BLaER1 treated with 17β-estradiol and CSF1 and Interleukin-3, amounts not matched to agents 10 nM and 100 nM (cell line): ENCODE results near the gene MS4A13.
"Not testable (repeated sequence)": the region's sequence is repeated elsewhere in the genome, so short reads cannot be mapped to it uniquely, and the experiment has no call there.

Experiments used
- H3K27ac ChIP-seq, 11 experiments: shearing (Covaris generic); formaldehyde crosslinking; 2 replicates each; pipeline ENCODE4 v1.8.1; 2022
- H3K27me3 ChIP-seq, 11 experiments: shearing (Covaris generic); formaldehyde crosslinking; 2 replicates each; pipeline ENCODE4 v1.8.1; 2022
- H3K36me3 ChIP-seq, 11 experiments: shearing (Covaris generic); formaldehyde crosslinking; 2 replicates each; pipeline ENCODE4 v1.8.1; 2022
- H3K4me1 ChIP-seq, 10 experiments: shearing (Covaris generic); formaldehyde crosslinking; 2 replicates each; pipeline ENCODE4 v1.8.1; 2022
- H3K4me2 ChIP-seq, 11 experiments: shearing (Covaris generic); formaldehyde crosslinking; 2 replicates each; pipeline ENCODE4 v1.8.1; 2022
- H3K4me3 ChIP-seq, 10 experiments: shearing (Covaris generic); formaldehyde crosslinking; 2 replicates each; pipeline ENCODE4 v1.8.1; 2022
- H3K9ac ChIP-seq, 11 experiments: shearing (Covaris generic); formaldehyde crosslinking; 2 replicates each; pipeline ENCODE4 v1.8.1; 2022
- H3K9me3 ChIP-seq, 11 experiments: shearing (Covaris generic); formaldehyde crosslinking; replicated peaks in 1 of 11; 2 replicates each; pipeline ENCODE4 v1.8.1; 2022
- H4K20me1 ChIP-seq, 11 experiments: shearing (Covaris generic); formaldehyde crosslinking; 2 replicates each; pipeline ENCODE4 v1.8.1; 2022
- Cebpa-rat ChIP-seq, 11 experiments: shearing (Covaris generic); IDR thresholded peaks; 2 replicates each; pipeline ENCODE4 v1.8.1; 2022

Gene MS4A13

DNA sequence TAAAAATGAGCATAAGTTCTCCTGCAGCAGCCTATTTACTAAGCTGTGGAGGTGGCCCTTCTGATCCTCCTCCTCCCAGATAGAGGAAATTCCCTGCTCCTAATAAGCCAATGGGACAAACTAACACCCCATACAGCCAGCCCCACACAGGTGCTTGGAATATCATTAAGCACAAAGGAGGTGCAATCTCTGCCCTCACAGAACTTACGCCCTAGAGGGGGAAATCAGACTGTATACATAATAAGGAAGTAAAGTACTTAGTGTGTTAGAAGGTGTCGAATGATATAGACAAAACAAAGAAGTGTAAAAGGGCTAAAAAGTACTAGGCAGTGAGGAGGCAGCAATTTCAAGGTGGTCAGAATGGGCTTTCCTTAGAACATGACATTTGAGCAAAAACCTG lies 16.8 kb upstream of the MS4A13 start:
- H3K27me3 ChIP-seq: no peaks in the 10 kb centered on the region
- peaks cover 0 to 45% (median 6%) of the 10 kb centered on the region in 11 experiments; a peak in 7 of 22 replicates for H3K9me3 ChIP-seq
- H3K27ac ChIP-seq: peak overlapping the region in 10 of 11 experiments; percentile 23 to 64 (median 51); a peak in 18 of 22 replicates
- no peak overlapping the region for H3K4me3 ChIP-seq
- H3K36me3 ChIP-seq: no peaks in the 10 kb centered on the region
- no peak for TF ChIP-seq Cebpa-rat (IDR thresholded peaks at IDR 0.05)
- H3K4me1 ChIP-seq: peaks cover 18 to 37% (median 29%) of the 10 kb centered on the region in 10 experiments
- H4K20me1 ChIP-seq: no peaks in the 10 kb centered on the region
- peak overlapping the region in 4 of 11 experiments; percentile 1 to 8 (median 4); a peak in 4 of 22 replicates for H3K9ac ChIP-seq
- peak overlapping the region; percentile 56 to 76 (median 69) for H3K4me2 ChIP-seq

DNA sequence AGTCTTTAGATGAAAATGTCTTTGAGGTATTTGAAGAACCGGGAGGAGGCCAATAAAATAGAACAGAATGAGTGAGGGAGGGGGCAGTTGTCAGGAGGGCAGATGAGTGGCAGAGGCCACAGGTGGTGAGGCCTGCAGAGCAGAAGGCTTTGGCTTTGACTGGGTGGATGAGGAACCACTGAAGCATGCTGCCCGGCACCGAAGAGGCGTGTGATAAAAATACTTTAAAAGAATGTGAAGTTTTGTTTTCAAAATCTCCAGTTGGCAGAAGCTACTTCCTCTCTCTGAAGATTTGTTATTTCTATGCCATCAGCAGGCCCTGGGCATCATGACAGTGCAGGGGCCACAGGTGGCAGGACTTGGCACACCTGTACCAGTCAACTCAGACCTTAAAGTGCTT lies 16.3 kb upstream of the MS4A13 start:
- H3K9ac ChIP-seq: peak overlapping the region in 6 of 11 experiments; percentile 1 to 20 (median 4); a peak in 4 of 22 replicates
- peaks cover 18 to 41% (median 30%) of the 10 kb centered on the region in 10 experiments for H3K4me1 ChIP-seq
- peaks cover 0 to 45% (median 7%) of the 10 kb centered on the region in 11 experiments; a peak in 7 of 22 replicates for H3K9me3 ChIP-seq
- peak overlapping the region; percentile 56 to 76 (median 69) for H3K4me2 ChIP-seq
- no peak for TF ChIP-seq Cebpa-rat (IDR thresholded peaks at IDR 0.05)
- no peaks in the 10 kb centered on the region for H3K36me3 ChIP-seq
- no peak overlapping the region for H3K4me3 ChIP-seq
- no peaks in the 10 kb centered on the region for H3K27me3 ChIP-seq
- H4K20me1 ChIP-seq: no peaks in the 10 kb centered on the region
- peak overlapping the region in 10 of 11 experiments; percentile 23 to 64 (median 51); a peak in 19 of 22 replicates for H3K27ac ChIP-seq

DNA sequence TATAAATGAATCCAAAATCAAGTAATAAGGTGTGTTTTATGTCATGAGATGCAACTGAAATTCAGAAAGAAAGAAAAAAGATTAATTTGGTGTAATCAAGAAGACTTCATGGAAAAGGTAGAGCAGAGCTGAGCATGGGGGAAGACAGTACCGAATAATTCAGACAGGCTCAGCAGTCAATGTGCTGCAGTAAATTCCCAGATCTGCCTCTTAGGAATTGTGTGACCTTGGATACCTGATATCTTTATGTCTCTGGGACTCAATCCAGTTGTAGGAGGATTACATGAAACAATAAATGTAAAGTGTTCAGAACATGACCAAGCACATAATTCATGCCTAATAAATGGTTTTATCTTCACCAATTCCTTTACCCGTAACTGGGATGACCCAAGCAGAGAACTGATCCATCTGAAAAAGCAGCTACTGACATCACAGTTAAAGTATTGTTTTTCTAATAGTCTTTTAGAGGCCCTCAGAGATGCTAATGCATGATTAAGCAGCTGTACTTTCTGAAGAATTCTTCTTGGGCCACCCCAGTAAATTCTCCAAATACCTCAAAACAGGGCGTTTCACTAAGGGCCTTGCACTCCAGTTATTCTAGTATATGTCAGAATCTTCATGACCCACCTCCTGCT lies 14.8 kb upstream of the MS4A13 start:
- H3K4me2 ChIP-seq: peak overlapping the region in 2 of 11 experiments; percentile 4 to 68; a peak in 2 of 22 replicates
- no peak overlapping the region for H3K4me3 ChIP-seq
- no peak overlapping the region for H3K27ac ChIP-seq
- H4K20me1 ChIP-seq: no peaks in the 10 kb centered on the region
- no peaks in the 10 kb centered on the region for H3K36me3 ChIP-seq
- TF ChIP-seq Cebpa-rat (IDR thresholded peaks at IDR 0.05): no peak
- H3K9me3 ChIP-seq: peaks cover 0 to 39% (median 14%) of the 10 kb centered on the region in 11 experiments; a peak in 8 of 22 replicates
- H3K9ac ChIP-seq: no peak overlapping the region
- H3K4me1 ChIP-seq: peaks cover 22 to 52% (median 37%) of the 10 kb centered on the region in 10 experiments
- H3K27me3 ChIP-seq: 0 out of 22 replicates have a peak, but pooled peaks cover 0 to under 1% (median 0%) of the 10 kb centered on the region in 11 experiments

GRCh38 chr11:60502221-60502775 lies 12.9 kb upstream of the MS4A13 start:
- Histone ChIP-seq H3K27ac (no peak overlapping the region), H3K27me3 (peaks cover 0 to 12% (median 0%) of the 10 kb centered on the region in 11 experiments; a peak in 2 of 22 replicates)
- no peak for TF ChIP-seq Cebpa-rat (IDR thresholded peaks at IDR 0.05)

DNA sequence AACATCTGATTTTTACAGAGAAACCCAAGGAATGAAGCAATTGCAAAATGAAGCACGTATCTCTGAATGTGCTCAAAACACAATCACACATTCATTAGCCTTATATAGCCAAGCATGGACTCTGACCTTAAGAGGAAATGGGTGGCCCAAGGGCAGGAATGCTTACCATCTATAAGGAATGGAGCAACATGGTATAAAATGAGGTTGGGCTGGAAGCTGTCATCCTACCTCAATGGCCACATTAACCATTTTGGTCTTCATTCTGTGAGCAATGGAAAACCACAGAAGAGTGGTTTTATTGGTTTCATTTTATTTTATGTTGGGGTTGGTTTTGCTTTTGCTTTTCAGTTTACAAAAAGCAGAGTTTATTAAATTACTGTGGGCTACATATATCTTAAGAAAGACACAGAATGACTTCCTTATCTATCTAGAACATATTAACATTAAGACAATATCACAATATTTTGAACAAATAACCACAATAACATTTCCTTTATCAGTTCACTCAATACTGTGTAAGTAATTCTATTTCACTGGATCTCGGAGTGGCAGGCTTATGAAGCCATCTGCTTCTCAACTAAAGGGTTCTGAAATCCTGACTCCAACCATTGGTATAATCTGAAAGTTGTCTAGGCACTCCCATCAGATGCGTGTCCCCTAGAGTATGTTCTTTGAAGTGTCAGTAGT lies 10.8 kb upstream of the MS4A13 start:
- H3K4me1 ChIP-seq: peaks cover 2 to 26% (median 17%) of the 10 kb centered on the region in 10 experiments; a peak in 19 of 20 replicates
- no peak overlapping the region for H3K27ac ChIP-seq
- no peak for TF ChIP-seq Cebpa-rat (IDR thresholded peaks at IDR 0.05)
- H3K4me2 ChIP-seq: peak overlapping the region in 7 of 11 experiments; percentile 5 to 35 (median 17); a peak in 10 of 22 replicates
- H3K9ac ChIP-seq: no peak overlapping the region
- H4K20me1 ChIP-seq: no peaks in the 10 kb centered on the region
- H3K36me3 ChIP-seq: no peaks in the 10 kb centered on the region
- H3K27me3 ChIP-seq: peaks cover 0 to 14% (median 0%) of the 10 kb centered on the region in 11 experiments; a peak in 2 of 22 replicates
- H3K9me3 ChIP-seq: peaks cover 7 to 41% (median 24%) of the 10 kb centered on the region in 11 experiments
- no peak overlapping the region for H3K4me3 ChIP-seq

More at GRCh38 chr11:60502221-60502775, 12.9 kb upstream of the MS4A13 start:
- Histone ChIP-seq H3K9ac (no peak overlapping the region), H3K4me2 (no peak overlapping the region), H4K20me1 (no peaks in the 10 kb centered on the region), H3K4me3 (no peak overlapping the region), H3K36me3 (no peaks in the 10 kb centered on the region), H3K9me3 (peaks cover 0 to 31% (median 14%) of the 10 kb centered on the region in 11 experiments; a peak in 7 of 22 replicates), H3K4me1 (peaks cover 22 to 47% (median 37%) of the 10 kb centered on the region in 10 experiments)

DNA sequence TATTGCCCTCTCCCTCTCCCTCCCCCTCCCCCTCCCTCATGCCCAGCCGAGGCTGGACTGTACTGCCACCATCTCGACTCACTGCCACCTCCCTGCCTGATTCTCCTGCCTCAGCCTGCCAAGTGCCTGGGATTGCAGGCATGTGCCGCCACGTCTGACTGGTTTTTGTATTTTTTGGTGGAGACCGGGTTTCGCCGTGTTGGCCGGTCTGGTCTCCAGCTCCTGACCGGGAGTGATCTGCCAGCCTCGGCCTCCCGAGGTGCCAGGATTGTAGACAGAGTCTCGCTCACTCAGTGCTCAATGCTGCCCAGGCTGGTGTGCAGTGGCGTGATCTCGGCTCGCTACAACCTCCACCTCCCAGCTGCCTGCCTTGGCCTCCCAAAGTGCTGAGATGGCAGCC lies 5.6 kb upstream of the MS4A13 start:
- H3K9me3 ChIP-seq: peaks cover 17 to 36% (median 28%) of the 10 kb centered on the region in 11 experiments
- not testable (repeated sequence) for H3K27ac ChIP-seq, H3K4me3 ChIP-seq, H3K9ac ChIP-seq, H3K4me2 ChIP-seq, H3K36me3 ChIP-seq, H4K20me1 ChIP-seq
- peaks cover 0 to 18% (median 5%) of the 10 kb centered on the region in 10 experiments; a peak in 9 of 20 replicates for H3K4me1 ChIP-seq
- peaks cover 0 to 27% (median 0%) of the 10 kb centered on the region in 11 experiments; a peak in 3 of 22 replicates for H3K27me3 ChIP-seq

GRCh38 chr11:60510209-60510608 lies 5.0 kb upstream of the MS4A13 start:
- H3K9me3 ChIP-seq: peaks cover 17 to 33% (median 25%) of the 10 kb centered on the region in 11 experiments
- not testable (repeated sequence) for H3K4me3 ChIP-seq, H3K9ac ChIP-seq, H3K36me3 ChIP-seq, H4K20me1 ChIP-seq, H3K4me2 ChIP-seq, H3K27ac ChIP-seq
- H3K4me1 ChIP-seq: peaks cover 0 to 14% (median 4%) of the 10 kb centered on the region in 10 experiments; a peak in 9 of 20 replicates
- peaks cover 0 to 30% (median 0%) of the 10 kb centered on the region in 11 experiments; a peak in 3 of 22 replicates for H3K27me3 ChIP-seq

- no peak for TF ChIP-seq Cebpa-rat (IDR thresholded peaks at IDR 0.05)
Measured at GRCh38 chr11:60511393-60511792, 3.8 kb upstream of the MS4A13 start.

More at GRCh38 chr11:60511393-60511792, 3.8 kb upstream of the MS4A13 start:
- peak overlapping the region in 5 of 11 experiments; percentile 13 to 45 (median 19); a peak in 7 of 22 replicates for H3K4me2 ChIP-seq
- H3K4me3 ChIP-seq: no peak overlapping the region
- no peak overlapping the region for H3K27ac ChIP-seq
- no peak overlapping the region for H3K9ac ChIP-seq
- H3K27me3 ChIP-seq: peaks cover 0 to 40% (median 0%) of the 10 kb centered on the region in 11 experiments; a peak in 3 of 22 replicates
- H4K20me1 ChIP-seq: no peaks in the 10 kb centered on the region
- no peaks in the 10 kb centered on the region for H3K36me3 ChIP-seq
- H3K9me3 ChIP-seq: peaks cover 17 to 25% (median 22%) of the 10 kb centered on the region in 11 experiments
- peaks cover 0 to 14% (median 4%) of the 10 kb centered on the region in 10 experiments; a peak in 9 of 20 replicates for H3K4me1 ChIP-seq
